ENCODE data around the gene KIF13A.

- TF ChIP-seq POLR2A (IDR thresholded peaks at IDR 0.05; ENCODE audit: low read depth, low read length) (no peak), CTCF (IDR thresholded peaks at IDR 0.05; ENCODE audit: extremely low read depth in 1 of 2, insufficient read depth in 1 of 2, low read depth in 1 of 2, low read length in 2 of 2) (no peak), EZH2 (IDR thresholded peaks at IDR 0.05; ENCODE audit: borderline replicate concordance, low read depth, low read length, severe bottlenecking) (no peak), FOS (IDR thresholded peaks at IDR 0.05; ENCODE audit: borderline replicate concordance, insufficient read depth, low read length) (no peak), JUN (IDR thresholded peaks at IDR 0.05; ENCODE audit: borderline replicate concordance, insufficient read depth, insufficient read length, low read depth) (no peak), POLR2AphosphoS5 (IDR thresholded peaks at IDR 0.05; ENCODE audit: insufficient read depth, low read depth, low read length) (no peak), MAX (IDR thresholded peaks at IDR 0.05; ENCODE audit: insufficient read depth, insufficient read length) (no peak), MYC (IDR thresholded peaks at IDR 0.05; ENCODE audit: low read depth, low read length) (no peak), GATA2 (IDR thresholded peaks at IDR 0.05; ENCODE audit: insufficient read depth, insufficient read length, low read depth, low read length) (no peak)
Observed at GRCh38 chr6:17709476-17709875, 278.0 kb downstream of the KIF13A start.

Data from endothelial cell of umbilical vein (primary cell).